HPDE6-E6E7 (cell line): Measurements from ENCODE around the gene XRN2.

Source experiments
- DNase-seq: peaks from one replicate; pipeline ENCODE4 v3.0.0; 2011; ENCODE audit warnings: missing footprints; ENCODE audit errors: extremely low spot score

The XRN2 gene, protein sequence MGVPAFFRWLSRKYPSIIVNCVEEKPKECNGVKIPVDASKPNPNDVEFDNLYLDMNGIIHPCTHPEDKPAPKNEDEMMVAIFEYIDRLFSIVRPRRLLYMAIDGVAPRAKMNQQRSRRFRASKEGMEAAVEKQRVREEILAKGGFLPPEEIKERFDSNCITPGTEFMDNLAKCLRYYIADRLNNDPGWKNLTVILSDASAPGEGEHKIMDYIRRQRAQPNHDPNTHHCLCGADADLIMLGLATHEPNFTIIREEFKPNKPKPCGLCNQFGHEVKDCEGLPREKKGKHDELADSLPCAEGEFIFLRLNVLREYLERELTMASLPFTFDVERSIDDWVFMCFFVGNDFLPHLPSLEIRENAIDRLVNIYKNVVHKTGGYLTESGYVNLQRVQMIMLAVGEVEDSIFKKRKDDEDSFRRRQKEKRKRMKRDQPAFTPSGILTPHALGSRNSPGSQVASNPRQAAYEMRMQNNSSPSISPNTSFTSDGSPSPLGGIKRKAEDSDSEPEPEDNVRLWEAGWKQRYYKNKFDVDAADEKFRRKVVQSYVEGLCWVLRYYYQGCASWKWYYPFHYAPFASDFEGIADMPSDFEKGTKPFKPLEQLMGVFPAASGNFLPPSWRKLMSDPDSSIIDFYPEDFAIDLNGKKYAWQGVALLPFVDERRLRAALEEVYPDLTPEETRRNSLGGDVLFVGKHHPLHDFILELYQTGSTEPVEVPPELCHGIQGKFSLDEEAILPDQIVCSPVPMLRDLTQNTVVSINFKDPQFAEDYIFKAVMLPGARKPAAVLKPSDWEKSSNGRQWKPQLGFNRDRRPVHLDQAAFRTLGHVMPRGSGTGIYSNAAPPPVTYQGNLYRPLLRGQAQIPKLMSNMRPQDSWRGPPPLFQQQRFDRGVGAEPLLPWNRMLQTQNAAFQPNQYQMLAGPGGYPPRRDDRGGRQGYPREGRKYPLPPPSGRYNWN

DNA sequence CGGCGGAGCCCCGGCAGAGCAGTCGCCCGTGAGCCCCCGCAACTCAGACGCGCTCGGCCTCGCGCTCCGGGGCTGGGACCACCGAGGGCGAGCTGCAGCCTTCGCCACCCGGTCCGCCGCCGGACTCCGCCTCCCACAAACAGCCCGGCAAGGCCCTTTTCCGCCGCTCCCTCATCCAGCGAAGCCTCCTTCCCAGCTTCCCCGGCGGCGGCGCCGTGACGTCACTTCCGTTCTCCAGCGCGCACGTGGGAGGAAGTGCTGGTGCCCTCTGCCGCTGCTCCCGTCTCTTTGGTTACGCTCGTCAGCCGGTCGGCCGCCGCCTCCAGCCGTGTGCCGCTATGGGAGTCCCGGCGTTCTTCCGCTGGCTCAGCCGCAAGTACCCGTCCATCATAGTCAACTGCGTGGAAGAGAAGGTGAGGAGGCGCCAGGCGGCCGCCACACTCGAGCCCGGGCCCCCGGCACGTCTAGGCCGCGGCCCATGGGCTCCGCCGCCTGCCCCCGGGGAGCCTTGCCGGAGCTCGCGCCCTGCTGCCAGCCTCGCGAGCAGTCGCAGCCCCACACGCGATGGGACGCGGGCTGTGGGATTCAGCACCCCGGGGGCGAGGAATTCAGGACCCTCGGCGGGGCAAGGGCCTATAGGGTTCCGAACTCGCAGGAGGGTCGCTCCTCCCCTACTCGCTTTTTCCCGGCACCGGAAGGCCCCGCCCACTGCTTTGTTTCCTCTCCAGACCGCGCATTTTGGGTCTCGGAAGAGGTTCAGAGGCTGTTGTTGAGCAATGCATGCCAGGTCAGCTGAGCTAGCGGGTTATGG lies at the start of gene XRN2:
Gene XRN2, plus strand, starts transcription at position 271 of the 811 bp plus-strand sequence. Its CDS starts 68 bp downstream, at position 339.
- peak; percentile 95 for DNase-seq

DNA sequence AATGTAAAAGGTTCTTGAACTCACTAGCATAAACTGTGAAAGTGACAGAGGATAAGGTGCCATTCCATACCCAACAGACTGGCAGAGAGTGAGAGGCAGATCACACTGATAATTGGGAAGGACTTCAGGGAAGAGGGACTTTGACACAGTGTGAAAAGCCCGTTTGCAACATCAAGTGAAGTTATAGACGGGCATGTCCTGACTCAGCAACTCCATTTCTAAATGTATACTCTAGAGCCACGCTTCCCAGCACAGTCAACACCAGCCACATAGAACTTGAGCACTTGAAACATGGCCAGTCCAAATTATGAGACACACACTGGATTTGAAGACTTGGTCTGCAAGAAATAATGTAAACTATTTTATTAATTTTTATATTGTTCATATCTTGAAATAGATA lies 45.9 kb upstream of the XRN2 start:
- no peak for DNase-seq

DNA sequence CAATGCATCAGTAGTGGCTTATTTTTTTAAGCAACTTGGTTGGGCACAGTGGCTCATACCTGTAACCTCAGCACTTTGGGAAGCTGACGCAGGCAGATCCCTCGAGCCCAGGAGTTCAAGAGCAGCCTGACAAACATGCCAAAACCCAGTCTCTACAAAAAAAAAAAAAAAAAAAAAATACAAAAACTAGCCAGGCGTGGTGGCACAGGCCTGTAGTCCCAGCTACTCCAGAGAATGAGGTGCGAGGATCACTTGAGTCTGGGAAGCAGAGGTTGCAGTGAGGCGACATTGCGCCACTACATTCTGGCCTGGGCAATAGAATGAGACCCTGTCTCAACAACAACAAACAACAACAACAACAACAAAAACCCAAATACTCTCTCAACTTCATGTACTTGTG lies 44.7 kb upstream of the XRN2 start:
- no peak for DNase-seq

DNA sequence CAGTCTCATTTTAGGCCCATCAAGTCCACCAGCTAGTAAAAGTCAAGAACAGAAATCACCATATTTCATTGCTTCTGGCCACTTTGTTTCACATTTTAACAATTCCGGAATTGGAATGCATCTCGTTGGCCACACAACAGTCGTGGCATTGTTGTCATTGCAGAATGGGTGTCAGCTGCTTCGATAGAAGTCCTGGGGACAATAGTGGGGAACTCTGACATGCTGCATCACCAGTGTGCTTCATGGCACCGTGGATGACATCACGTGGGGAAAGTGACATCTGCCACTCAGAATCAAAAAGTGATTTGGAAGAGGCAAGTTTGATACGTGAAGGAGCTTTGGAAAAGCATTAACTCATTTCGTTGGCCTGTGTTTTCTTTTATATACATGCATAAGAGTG lies 43.8 kb upstream of the XRN2 start:
- no peak for DNase-seq

DNA sequence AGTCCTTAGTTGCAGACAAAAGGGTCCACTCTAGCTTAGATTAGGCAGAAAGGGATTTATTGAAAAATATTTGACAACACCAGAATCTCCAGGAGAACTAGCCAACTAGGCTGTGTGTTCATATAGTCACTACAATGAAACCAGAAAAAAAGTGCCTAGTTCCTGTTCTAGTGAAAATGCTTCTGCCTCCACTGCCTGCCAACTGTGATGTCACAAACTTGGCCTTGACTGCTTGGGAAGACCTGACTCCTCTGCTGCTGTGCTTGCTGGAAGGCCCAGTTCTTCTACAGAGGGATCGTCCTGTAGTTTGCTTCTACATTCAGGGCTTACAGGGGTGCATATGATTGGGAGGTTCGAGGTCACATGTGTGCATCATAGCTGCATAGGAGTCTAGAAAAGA lies 40.3 kb upstream of the XRN2 start:
- DNase-seq: no peak

DNA sequence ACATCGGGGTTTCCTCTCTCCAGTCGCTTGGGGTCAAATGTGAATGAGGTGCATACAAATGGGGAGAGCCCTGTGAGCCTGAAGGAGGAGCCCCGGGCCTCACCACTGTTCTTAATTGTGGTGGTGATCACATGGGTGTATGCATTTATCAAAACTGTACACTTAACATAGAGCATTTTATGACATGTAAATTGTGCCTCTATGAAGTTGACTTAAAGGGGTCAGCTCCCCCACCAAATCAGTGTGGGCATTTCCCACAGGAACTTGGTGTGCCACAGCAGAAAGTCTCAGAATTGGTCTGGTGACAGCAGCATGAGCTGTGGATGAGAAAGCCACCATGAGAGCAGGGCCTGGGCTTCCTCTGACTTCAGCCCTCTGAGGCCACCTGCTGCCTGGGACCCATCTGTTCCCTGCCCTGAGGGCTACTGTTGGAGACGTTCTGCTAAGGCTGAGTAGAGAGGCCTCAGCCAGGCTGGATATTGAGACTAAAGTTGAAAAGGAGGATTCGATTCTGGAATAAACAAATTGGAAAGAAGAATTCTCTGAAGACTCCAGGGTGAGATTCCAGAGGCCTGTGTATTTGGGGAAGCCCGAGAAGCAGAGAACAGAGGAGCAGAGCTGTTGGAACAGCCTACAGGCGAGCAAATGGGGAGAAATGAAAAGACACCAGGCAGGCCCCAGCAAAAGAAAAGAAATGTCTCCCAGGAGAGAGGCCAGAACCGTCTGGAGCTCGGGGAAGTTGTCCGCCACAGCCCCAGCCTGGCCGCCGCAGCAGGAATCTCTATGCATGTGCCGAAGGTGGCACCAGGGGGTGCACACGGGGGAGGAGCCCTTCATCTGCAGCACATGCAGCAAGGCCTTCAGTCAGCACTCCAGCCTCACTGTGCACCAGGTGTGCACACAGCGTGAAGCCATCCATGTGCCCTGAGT lies 37.6 kb upstream of the XRN2 start:
- DNase-seq: no peak

DNA sequence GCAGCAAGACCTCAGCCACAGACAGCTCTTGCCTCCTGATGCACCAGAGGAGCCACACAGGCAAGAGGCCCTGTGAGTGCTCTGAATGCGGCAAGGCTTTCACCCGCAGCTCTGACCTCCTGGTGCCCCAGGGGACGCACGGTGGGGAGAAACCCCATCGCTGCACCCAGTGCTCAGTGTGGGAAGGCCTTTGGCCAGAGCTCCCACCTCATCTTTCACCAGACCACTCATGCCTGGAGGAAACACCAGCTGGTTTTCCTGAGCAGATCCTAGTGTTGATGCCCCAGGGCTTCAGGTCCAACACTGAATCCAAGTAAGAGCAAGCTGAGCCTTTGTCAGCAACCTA lies 37.0 kb upstream of the XRN2 start:
- DNase-seq: no peak

DNA sequence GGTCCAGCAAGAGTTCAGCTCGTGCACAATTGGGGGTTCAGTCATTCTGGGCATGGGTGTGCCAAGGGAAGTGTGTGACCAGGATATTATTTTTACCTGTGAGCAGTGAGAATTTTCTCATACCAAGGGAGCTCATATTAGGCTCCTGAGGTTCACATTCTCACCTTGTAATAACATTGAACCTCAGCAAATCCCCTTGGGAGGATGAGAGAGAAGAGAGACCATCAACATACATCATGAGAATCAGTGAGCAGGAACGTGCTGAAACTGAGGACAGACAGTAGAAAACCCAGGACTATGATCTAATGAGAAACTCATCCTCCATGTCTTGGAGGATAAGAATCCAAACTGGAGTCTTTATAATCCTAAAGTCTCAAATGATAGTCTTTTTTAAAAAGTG lies 33.4 kb upstream of the XRN2 start:
- no peak for DNase-seq

DNA sequence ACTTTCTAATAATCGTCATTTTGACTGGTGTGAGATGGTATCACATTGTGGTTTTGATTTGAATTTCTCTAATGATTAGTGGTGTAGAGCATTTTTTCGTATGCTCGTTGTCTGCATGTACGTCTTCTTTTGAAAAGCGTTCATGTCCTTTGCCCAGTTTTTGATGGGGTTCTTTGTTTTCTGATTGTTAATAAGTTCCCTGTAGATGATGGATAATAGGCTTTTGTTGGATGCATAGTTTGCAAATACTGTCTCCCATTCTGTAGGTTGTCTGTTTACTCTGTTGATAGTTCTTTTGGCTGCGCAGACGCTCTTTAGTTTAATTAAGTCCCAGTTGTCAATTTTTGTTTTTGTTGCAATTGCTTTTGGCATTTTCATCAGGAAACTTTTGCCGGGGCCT lies 32.3 kb upstream of the XRN2 start:
- DNase-seq: no peak

DNA sequence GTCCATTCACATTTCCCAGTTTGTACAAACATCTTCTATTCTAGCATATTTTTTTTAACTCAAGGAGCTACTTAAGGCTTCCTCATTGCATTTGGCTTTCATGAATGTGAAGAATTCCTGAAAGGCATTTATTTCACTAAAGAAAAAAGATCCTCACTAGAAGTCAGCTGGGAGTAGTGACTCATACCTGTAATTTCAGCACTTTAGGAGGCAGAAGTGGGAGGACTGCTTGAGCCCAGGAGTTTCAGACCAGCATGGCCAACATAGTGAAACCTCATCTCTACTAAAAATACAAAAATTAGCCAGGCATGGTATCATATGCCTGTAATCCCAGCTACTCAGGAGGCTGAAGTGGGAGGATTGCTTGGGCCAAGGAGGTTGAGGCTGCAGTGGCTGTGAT lies 30.9 kb upstream of the XRN2 start:
- DNase-seq: no peak

DNA sequence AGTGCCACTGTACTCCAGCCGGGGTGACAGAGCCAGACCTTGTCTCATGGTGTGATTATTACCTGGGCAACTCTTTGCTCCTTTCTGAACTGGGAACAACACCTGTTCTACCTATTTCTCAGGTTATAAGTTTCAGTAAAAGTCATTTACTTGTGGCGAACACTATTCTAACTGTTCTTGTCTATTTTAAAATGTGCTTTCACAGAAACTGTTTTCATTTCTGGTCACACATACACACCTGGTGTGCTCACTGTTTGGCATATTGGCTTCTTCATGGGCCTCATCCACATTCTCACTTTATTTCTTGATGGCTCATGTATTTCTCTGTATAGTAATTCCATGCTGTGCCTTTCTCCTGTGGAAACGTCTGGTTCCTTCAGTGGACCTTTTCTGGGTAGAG lies 30.5 kb upstream of the XRN2 start:
- no peak for DNase-seq

DNA sequence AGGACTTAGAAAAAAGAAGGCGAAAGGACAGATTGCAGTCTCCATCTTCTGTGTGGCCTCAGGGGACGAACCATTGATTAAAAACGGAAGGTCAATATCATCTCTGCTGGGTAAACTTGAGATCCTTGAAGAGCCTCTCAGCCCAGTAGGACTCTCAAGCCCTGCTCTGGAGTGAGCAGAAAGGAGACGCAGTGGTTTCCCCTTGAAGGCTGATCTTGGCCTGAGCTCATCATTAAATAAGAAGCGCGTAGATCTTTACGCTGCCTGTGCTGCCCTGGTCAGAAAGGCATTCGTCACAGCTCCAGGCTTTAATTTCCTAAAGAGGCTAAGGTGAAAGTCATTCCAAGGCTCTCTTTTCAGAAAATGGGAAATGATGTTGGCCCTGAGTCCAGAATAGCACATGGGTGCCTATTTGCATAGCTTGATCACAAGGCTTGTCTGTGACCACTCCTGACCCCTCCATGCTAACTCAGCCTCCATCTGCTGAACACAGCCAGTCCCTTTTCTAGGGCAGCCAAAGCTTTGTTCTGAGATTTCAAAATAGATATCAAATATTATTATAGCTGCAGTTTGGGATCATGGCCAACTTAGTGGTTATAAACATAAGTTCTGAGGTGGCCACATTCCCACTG lies 29.3 kb upstream of the XRN2 start:
- DNase-seq: no peak

DNA sequence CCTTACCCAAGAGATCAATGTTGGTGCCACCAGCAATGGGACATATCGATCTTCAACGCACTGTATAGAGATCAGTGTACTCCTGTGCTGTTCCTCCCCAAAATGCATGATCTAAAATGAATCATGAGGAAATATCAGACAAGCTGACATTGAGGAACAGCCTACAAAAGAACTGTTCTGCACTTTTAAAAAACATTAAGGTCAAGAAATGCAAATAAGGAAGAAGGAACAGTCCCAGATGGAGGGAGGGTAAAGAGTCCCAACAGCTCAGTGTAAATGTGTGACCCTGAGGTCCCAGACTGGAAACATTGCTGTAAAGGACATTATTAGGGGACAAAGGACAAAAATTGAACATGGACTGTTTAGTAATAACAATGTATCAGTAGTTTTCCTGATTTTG lies 24.3 kb upstream of the XRN2 start:
- no peak for DNase-seq

DNA sequence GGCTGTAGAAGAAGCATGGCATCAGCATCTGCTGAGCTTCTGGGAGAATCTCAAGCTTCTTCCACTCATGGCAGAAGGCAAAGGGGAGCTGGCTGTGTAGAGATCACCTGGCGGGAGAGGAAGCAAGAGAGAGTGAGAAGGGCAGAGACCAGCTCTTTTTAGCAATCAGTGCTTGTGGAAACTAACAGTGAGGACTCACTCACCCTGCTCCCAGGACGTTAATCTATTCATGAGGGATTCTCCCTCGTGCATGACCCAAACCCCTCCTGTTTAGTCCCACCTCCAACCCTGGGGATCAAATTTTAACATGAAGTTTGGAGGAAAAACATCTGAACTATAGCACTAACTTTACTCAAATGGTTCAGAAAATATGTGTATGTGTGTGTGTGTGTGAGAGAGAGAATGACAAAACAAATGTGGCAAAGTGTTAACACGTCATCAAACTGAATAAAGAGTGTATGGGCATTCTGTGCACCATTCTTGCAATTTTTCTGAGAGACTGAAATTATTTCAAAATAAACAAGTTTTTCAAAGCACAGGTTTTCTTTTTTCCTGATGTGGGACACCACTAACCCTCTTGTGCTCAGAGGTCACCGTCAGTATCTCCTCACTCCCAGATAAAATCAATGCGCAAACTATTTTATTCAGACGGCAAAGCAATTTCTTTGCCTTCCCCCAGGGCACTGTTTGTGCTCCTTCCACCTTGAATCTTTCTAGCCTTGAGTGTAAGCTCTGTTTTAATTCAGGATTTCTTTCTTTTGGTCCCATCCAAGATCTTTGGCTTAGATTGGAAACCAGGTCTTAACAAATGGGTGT lies 23.2 kb upstream of the XRN2 start:
- DNase-seq: no peak

DNA sequence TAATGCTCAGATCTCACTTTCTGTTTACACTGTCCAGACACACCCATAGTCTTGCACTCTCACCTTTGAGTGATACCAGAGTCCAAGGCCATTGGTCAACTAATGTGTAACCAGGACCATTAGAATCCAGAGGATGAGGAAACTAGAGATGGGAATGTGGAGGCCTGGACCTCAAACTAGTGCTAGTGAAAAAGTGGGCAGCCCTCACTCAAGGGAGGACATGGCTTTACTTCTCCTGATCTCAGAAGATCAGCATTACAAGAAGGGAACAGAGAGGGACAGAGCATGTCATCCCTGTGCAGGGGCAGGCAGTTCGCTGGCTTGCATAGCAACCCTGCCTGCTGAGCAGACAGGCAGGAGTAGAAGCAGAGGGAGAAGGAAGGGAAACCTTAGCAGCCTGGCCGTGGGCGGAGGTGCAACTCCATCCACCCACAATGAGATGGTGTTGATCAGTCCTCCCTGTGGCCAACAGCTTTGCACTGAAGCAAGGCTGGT lies 22.6 kb upstream of the XRN2 start:
- no peak for DNase-seq

DNA sequence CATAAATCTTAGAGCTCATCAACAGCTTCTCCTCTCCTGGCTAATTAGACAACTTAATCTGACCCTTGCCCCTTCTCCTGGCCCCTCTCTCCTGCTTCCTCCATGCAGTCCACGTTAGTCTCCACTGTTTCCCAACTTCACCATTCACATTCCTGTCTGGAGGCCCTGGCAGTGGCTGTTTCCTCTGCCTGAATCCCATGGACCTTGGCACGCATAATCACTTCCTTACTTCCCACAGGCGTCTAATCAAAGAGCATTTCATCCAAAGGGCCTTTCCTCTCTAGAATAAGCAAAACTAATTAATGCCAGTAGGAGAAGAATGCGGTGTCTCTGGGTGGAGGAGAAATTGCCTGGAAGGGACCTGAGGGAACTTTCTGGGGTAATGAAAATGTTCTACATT lies 16.4 kb upstream of the XRN2 start:
- DNase-seq: no peak

DNA sequence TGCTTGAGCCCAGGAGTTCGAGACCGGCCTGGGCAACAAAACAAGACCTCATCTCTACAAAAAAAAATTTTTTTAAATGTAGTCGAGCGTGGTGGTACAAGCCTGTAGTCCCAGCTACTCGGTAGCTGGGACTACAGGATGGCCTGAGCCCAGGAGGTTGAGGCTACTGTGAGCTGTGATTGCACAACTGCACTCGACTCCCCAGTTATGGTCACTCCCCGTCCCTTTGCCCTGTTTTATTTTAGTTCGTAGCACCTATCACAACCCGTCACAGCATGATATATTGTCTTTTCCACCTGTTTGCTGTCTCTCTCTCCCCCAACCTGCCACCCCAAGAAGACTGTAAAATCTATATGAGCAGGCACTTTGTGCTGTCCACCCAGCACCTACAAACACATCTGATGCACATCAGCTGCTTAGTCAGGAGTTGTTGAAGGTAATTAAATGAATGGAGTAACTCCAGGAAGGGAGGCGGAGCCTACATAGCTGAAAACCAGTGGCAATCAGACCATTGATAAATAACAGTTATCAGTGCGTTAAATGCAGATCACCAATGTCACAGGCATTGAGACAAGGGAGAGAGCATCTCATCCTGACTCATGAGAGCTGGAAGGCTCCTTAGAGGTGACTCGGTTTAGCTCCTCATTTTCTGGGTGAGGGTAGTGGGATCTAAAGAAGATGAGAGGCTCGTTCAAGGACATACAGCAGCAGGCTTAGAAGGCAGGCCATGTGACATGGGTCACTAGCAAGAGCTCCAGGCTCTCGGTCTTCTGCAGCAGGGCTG lies 14.4 kb upstream of the XRN2 start:
- DNase-seq: no peak

DNA sequence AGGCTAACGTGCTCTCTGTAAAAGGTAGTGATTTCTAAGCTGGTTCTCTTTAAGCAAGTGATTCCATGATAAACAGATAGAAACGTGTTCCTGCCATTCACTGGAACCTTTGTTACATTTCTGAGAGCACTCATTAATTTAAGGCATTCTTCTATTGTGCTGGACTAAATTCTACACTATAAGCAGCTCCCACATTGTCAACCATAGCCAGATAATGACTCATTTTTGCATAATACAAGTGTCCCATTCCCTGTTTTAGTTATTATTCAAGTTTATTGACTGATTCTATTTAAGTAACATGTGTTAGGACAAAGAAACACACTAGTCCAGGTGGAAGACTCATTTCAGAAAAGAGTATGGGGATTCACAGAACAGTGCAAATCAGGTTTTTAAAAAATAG lies 13.5 kb upstream of the XRN2 start:
- no peak for DNase-seq

DNA sequence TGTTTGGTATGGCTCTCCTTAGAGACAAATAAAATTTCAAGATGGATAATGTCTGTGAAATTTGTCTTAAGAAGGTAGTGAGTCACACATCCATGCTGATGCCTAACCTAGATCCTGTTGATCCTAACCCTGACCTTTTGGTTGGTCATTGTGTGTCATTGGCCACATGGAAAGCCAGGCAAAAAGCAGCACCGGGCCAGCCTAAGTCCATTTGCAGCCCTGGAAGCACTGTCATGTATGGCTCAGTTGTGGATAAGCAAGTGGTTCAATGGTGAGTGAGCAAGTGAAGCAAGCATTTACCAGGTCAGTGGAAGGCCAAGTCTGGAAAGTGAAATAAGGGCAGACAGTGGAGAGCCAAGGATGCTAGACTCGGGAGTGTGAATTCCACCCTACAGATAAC lies 12.1 kb upstream of the XRN2 start:
- DNase-seq: no peak
